Measurements from ENCODE around the gene ZNF488. TPM values are rescaled to one million over a fixed set of nuclear protein-coding genes. Genes with fewer than 3 reads are reported as not detected.

The ZNF488 gene
- total RNA-seq (under 1 TPM; 0.42 to 0.44 TPM), polyA plus RNA-seq (not detected)

- peak within 1 kb of the TSS in 5 of 8 donors; percentile 11 to 83 (median 15) for H3K27ac Mint-ChIP-seq
- Histone ChIP-seq H3K27me3 (ENCODE audit: insufficient read depth, low read length, poor library complexity, severe bottlenecking) (peaks cover 13% of the 10 kb centered on the region), H3K27ac (ENCODE audit: low read depth, low read length) (no peak within 1 kb of the TSS), H3K36me3 (ENCODE audit: insufficient read depth, low read length) (no peaks in the 10 kb centered on the region), H3K4me3 (ENCODE audit: low read length) (peak within 1 kb of the TSS; percentile 51), H3K4me1 (ENCODE audit: insufficient read depth, low read length) (no peaks in the 10 kb centered on the region), H3K9me3 (ENCODE audit: low read length) (no peaks in the 10 kb centered on the region)
- H3K9me3 Mint-ChIP-seq = peaks cover 0 to 4% (median 0%) of the 10 kb centered on the region in 5 donors
- H3K27me3 Mint-ChIP-seq = peaks cover 28 to 64% of the 10 kb centered on the region in 2 donors
- ChIA-PET POLR2A (no interaction called here), CTCF (no interaction called here)
- peak within 1 kb of the TSS; percentile 85 to 93 (median 89) for H3K4me3 Mint-ChIP-seq
- peaks cover 9 to 12% (median 11%) of the 10 kb centered on the region in 3 donors for H3K4me1 Mint-ChIP-seq
- DNase-seq = peak; percentile 43 to 76 (median 55)
- peaks cover 0 to 3% (median 0%) of the 10 kb centered on the region in 3 donors for H3K36me3 Mint-ChIP-seq
Measured at GRCh38 chr10:47384148-47384921, at the start of gene ZNF488. Gene ZNF488 (minus strand): TSS chr10:47384293. CDS start chr10:47368829, 15,464 bp downstream.

- CTCF ChIA-PET = no interaction called here
- DNase-seq = no peak
Measured at GRCh38 chr10:47425813-47426419, 41.8 kb upstream of the ZNF488 start.

GRCh38 chr10:47424231-47424630 is 40.1 kb upstream of the ZNF488 start:
- Mint-ChIP-seq H3K27me3 (peaks cover 0 to 2% of the 10 kb centered on the region in 2 donors), H3K4me1 (no peaks in the 10 kb centered on the region), H3K27ac (no peak overlapping the region), H3K36me3 (no peaks in the 10 kb centered on the region), H3K4me3 (no peak overlapping the region), H3K9me3 (peaks cover 0 to 6% (median 0%) of the 10 kb centered on the region in 5 donors)
- Histone ChIP-seq H3K4me3 (ENCODE audit: low read length) (no peak overlapping the region), H3K27ac (ENCODE audit: low read depth, low read length) (no peak overlapping the region), H3K4me1 (ENCODE audit: insufficient read depth, low read length) (no peaks in the 10 kb centered on the region), H3K27me3 (ENCODE audit: insufficient read depth, low read length, poor library complexity, severe bottlenecking) (no peaks in the 10 kb centered on the region), H3K9me3 (ENCODE audit: low read length) (no peaks in the 10 kb centered on the region), H3K36me3 (ENCODE audit: insufficient read depth, low read length) (no peaks in the 10 kb centered on the region)
- ChIA-PET POLR2A (no interaction called here), CTCF (no interaction called here)
- no peak for DNase-seq

More at GRCh38 chr10:47425813-47426419, 41.8 kb upstream of the ZNF488 start:
- POLR2A ChIA-PET = no interaction called here
- Mint-ChIP-seq H3K4me1 (no peaks in the 10 kb centered on the region), H3K27me3 (peaks cover 0 to 2% of the 10 kb centered on the region in 2 donors), H3K27ac (no peak overlapping the region), H3K9me3 (peaks cover 0 to 6% (median 0%) of the 10 kb centered on the region in 5 donors), H3K36me3 (no peaks in the 10 kb centered on the region), H3K4me3 (no peak overlapping the region)
- Histone ChIP-seq H3K36me3 (ENCODE audit: insufficient read depth, low read length) (no peaks in the 10 kb centered on the region), H3K27ac (ENCODE audit: low read depth, low read length) (no peak overlapping the region), H3K9me3 (ENCODE audit: low read length) (no peaks in the 10 kb centered on the region), H3K27me3 (ENCODE audit: insufficient read depth, low read length, poor library complexity, severe bottlenecking) (no peaks in the 10 kb centered on the region), H3K4me3 (ENCODE audit: low read length) (no peak overlapping the region), H3K4me1 (ENCODE audit: insufficient read depth, low read length) (no peaks in the 10 kb centered on the region)

- CTCF ChIA-PET = no interaction called here
Measured at GRCh38 chr10:47423476-47423875, 39.4 kb upstream of the ZNF488 start.

GRCh38 chr10:47421057-47421952 is 37.2 kb upstream of the ZNF488 start:
- no peaks in the 10 kb centered on the region for H3K36me3 Mint-ChIP-seq
- ChIA-PET POLR2A (no interaction called here), CTCF (no interaction called here)
- no peaks in the 10 kb centered on the region for H3K4me1 Mint-ChIP-seq
- H3K4me3 Mint-ChIP-seq = no peak overlapping the region
- Histone ChIP-seq H3K36me3 (ENCODE audit: insufficient read depth, low read length) (no peaks in the 10 kb centered on the region), H3K4me1 (ENCODE audit: insufficient read depth, low read length) (no peaks in the 10 kb centered on the region), H3K27me3 (ENCODE audit: insufficient read depth, low read length, poor library complexity, severe bottlenecking) (no peaks in the 10 kb centered on the region), H3K9me3 (ENCODE audit: low read length) (no peaks in the 10 kb centered on the region), H3K27ac (ENCODE audit: low read depth, low read length) (no peak overlapping the region), H3K4me3 (ENCODE audit: low read length) (no peak overlapping the region)
- no peak for DNase-seq
- no peak overlapping the region for H3K27ac Mint-ChIP-seq
- peaks cover 0 to 4% (median 0%) of the 10 kb centered on the region in 5 donors for H3K9me3 Mint-ChIP-seq
- H3K27me3 Mint-ChIP-seq = peaks cover 0 to 4% of the 10 kb centered on the region in 2 donors

More at GRCh38 chr10:47423476-47423875, 39.4 kb upstream of the ZNF488 start:
- H3K9me3 Mint-ChIP-seq = peaks cover 0 to 6% (median 0%) of the 10 kb centered on the region in 5 donors
- no peak overlapping the region for H3K4me3 Mint-ChIP-seq
- DNase-seq = no peak
- no peaks in the 10 kb centered on the region for H3K4me1 ChIP-seq (ENCODE audit: insufficient read depth, low read length)
- peaks cover 0 to 4% of the 10 kb centered on the region in 2 donors for H3K27me3 Mint-ChIP-seq
- peak overlapping the region in 1 of 8 donors; percentile 24 for H3K27ac Mint-ChIP-seq
- no peaks in the 10 kb centered on the region for H3K36me3 ChIP-seq (ENCODE audit: insufficient read depth, low read length)
- no peaks in the 10 kb centered on the region for H3K4me1 Mint-ChIP-seq
- POLR2A ChIA-PET = no interaction called here
- H3K9me3 ChIP-seq (ENCODE audit: low read length) = no peaks in the 10 kb centered on the region
- no peaks in the 10 kb centered on the region for H3K27me3 ChIP-seq (ENCODE audit: insufficient read depth, low read length, poor library complexity, severe bottlenecking)
- H3K36me3 Mint-ChIP-seq = no peaks in the 10 kb centered on the region
- H3K27ac ChIP-seq (ENCODE audit: low read depth, low read length) = no peak overlapping the region
- no peak overlapping the region for H3K4me3 ChIP-seq (ENCODE audit: low read length)

GRCh38 chr10:47420305-47421056 is 36.4 kb upstream of the ZNF488 start:
- CTCF ChIA-PET = no interaction called here
- no peaks in the 10 kb centered on the region for H3K36me3 Mint-ChIP-seq

GRCh38 chr10:47419421-47419820 is 35.3 kb upstream of the ZNF488 start:
- no peak overlapping the region for H3K27ac ChIP-seq (ENCODE audit: low read depth, low read length)
- H3K4me3 ChIP-seq (ENCODE audit: low read length) = no peak overlapping the region
- DNase-seq = no peak
- no peak overlapping the region for H3K27ac Mint-ChIP-seq
- H3K9me3 ChIP-seq (ENCODE audit: low read length) = no peaks in the 10 kb centered on the region
- ChIA-PET POLR2A (no interaction called here), CTCF (no interaction called here)
- H3K4me1 ChIP-seq (ENCODE audit: insufficient read depth, low read length) = no peaks in the 10 kb centered on the region
- H3K27me3 Mint-ChIP-seq = peaks cover 0 to 4% of the 10 kb centered on the region in 2 donors
- no peak overlapping the region for H3K4me3 Mint-ChIP-seq
- H3K36me3 ChIP-seq (ENCODE audit: insufficient read depth, low read length) = no peaks in the 10 kb centered on the region
- no peaks in the 10 kb centered on the region for H3K27me3 ChIP-seq (ENCODE audit: insufficient read depth, low read length, poor library complexity, severe bottlenecking)
- no peaks in the 10 kb centered on the region for H3K4me1 Mint-ChIP-seq
- H3K9me3 Mint-ChIP-seq = peaks cover 0 to 2% (median 0%) of the 10 kb centered on the region in 5 donors
- no peaks in the 10 kb centered on the region for H3K36me3 Mint-ChIP-seq

More at GRCh38 chr10:47420305-47421056, 36.4 kb upstream of the ZNF488 start:
- Histone ChIP-seq H3K4me3 (ENCODE audit: low read length) (no peak overlapping the region), H3K36me3 (ENCODE audit: insufficient read depth, low read length) (no peaks in the 10 kb centered on the region), H3K27ac (ENCODE audit: low read depth, low read length) (no peak overlapping the region), H3K9me3 (ENCODE audit: low read length) (no peaks in the 10 kb centered on the region), H3K4me1 (ENCODE audit: insufficient read depth, low read length) (no peaks in the 10 kb centered on the region), H3K27me3 (ENCODE audit: insufficient read depth, low read length, poor library complexity, severe bottlenecking) (no peaks in the 10 kb centered on the region)
- no peak overlapping the region for H3K4me3 Mint-ChIP-seq
- H3K27ac Mint-ChIP-seq = no peak overlapping the region
- no peaks in the 10 kb centered on the region for H3K4me1 Mint-ChIP-seq
- POLR2A ChIA-PET = no interaction called here
- no peak for DNase-seq
- H3K9me3 Mint-ChIP-seq = peaks cover 0 to 3% (median 0%) of the 10 kb centered on the region in 5 donors
- peaks cover 0 to 4% of the 10 kb centered on the region in 2 donors for H3K27me3 Mint-ChIP-seq
